Activated naive CD4-positive, alpha-beta T cell treated with anti-CD3 and anti-CD28 coated beads, Interleukin-2, amount 10 ng/mL, durations not matched to agents 7 days and 5 days (primary cell): ENCODE measurements around the gene TLK2.
"Not testable (repeated sequence)": the region's sequence is repeated elsewhere in the genome, so short reads cannot be mapped to it uniquely, and the experiment has no call there.

Experiments used
- CTCF ChIA-PET: fragments of 350-600 bp; sonication (Branson Sonifier 250); formaldehyde crosslinking; loops from one replicate; lab custom pipeline; 2021; ENCODE audit warnings: antibody characterized with exemption; lab: Charles Lee
- DNase-seq: peaks from one replicate; pipeline ENCODE4 v3.0.0-alpha.2; 2020
- H3K27ac Mint-ChIP-seq: one replicate; pipeline ENCODE4 v1.8.0; 2021; ENCODE audit warnings: mild to moderate bottlenecking, moderate library complexity, mixed read lengths
- H3K27me3 Mint-ChIP-seq: one replicate; pipeline ENCODE4 v1.8.0; 2021; ENCODE audit warnings: mild to moderate bottlenecking, mixed read lengths
- H3K36me3 Mint-ChIP-seq: one replicate; pipeline ENCODE4 v1.8.0; 2021; ENCODE audit warnings: mixed read lengths
- H3K4me1 Mint-ChIP-seq: one replicate; pipeline ENCODE4 v1.8.0; 2021; ENCODE audit warnings: mixed read lengths
- H3K4me3 Mint-ChIP-seq: one replicate; pipeline ENCODE4 v1.8.0; 2021; ENCODE audit warnings: mild to moderate bottlenecking, moderate library complexity, mixed read lengths
- H3K9me3 Mint-ChIP-seq: one replicate; pipeline ENCODE4 v1.8.0; 2021; ENCODE audit warnings: mixed read lengths

The TLK2 gene

GRCh38 chr17:62473030-62473982 lies 5.3 kb upstream of the TLK2 start:
- CTCF ChIA-PET = interaction anchor here (0.6 kb wide), 1 partner anchor 57 kb away, joined by 5 read pairs; no protein-coding TSS in a partner anchor
- H3K27ac Mint-ChIP-seq, H3K9me3 Mint-ChIP-seq, H3K27me3 Mint-ChIP-seq, DNase-seq, H3K36me3 Mint-ChIP-seq, H3K4me3 Mint-ChIP-seq: not testable (repeated sequence)
- H3K4me1 Mint-ChIP-seq = peaks cover 17% of the 10 kb centered on the region

- H3K9me3 Mint-ChIP-seq, H3K27me3 Mint-ChIP-seq, CTCF ChIA-PET, DNase-seq: not testable (repeated sequence)
- H3K36me3 Mint-ChIP-seq = peaks cover 15% of the 10 kb centered on the region
- peak overlapping the region; percentile 78 for H3K4me3 Mint-ChIP-seq
- H3K27ac Mint-ChIP-seq = peak overlapping the region; percentile 89
- peaks cover 31% of the 10 kb centered on the region for H3K4me1 Mint-ChIP-seq
These were observed 1.5 kb upstream of the TLK2 start for GRCh38 chr17:62477111-62477510.

- H3K4me1 Mint-ChIP-seq = peaks cover 35% of the 10 kb centered on the region
- H3K9me3 Mint-ChIP-seq, CTCF ChIA-PET, H3K27me3 Mint-ChIP-seq: not testable (repeated sequence)
- peak overlapping the region; percentile 78 for H3K4me3 Mint-ChIP-seq
- H3K36me3 Mint-ChIP-seq = peaks cover 19% of the 10 kb centered on the region
- DNase-seq = peak; percentile 64
- peak overlapping the region; percentile 89 for H3K27ac Mint-ChIP-seq
These were observed 762 bp upstream of the TLK2 start for GRCh38 chr17:62477718-62478408.

GRCh38 chr17:62478880-62479638 lies 434 bp downstream of the TLK2 start:
- peak overlapping the region; percentile 92 for H3K4me3 Mint-ChIP-seq
- CTCF ChIA-PET, H3K27me3 Mint-ChIP-seq, H3K9me3 Mint-ChIP-seq: not testable (repeated sequence)
- peak; percentile 61 for DNase-seq
- peaks cover 22% of the 10 kb centered on the region for H3K36me3 Mint-ChIP-seq
- H3K27ac Mint-ChIP-seq = peak overlapping the region; percentile 96
- peaks cover 40% of the 10 kb centered on the region for H3K4me1 Mint-ChIP-seq

- Mint-ChIP-seq H3K36me3 (peaks cover 22% of the 10 kb centered on the region), H3K4me1 (peaks cover 43% of the 10 kb centered on the region), H3K4me3 (peak overlapping the region; percentile 92), H3K27ac (peak overlapping the region; percentile 96)
- H3K27me3 Mint-ChIP-seq, H3K9me3 Mint-ChIP-seq, CTCF ChIA-PET: not testable (repeated sequence)
- peak; percentile 36 for DNase-seq
These were observed 1.1 kb downstream of the TLK2 start for GRCh38 chr17:62479639-62480258.

GRCh38 chr17:62482553-62482952 lies 3.9 kb downstream of the TLK2 start:
- H3K9me3 Mint-ChIP-seq, H3K4me3 Mint-ChIP-seq, DNase-seq, CTCF ChIA-PET, H3K27ac Mint-ChIP-seq, H3K27me3 Mint-ChIP-seq: not testable (repeated sequence)
- peaks cover 23% of the 10 kb centered on the region for H3K36me3 Mint-ChIP-seq
- peaks cover 46% of the 10 kb centered on the region for H3K4me1 Mint-ChIP-seq

GRCh38 chr17:62490990-62491389 lies 12.4 kb downstream of the TLK2 start:
- not testable (repeated sequence) for H3K27ac Mint-ChIP-seq
- H3K36me3 Mint-ChIP-seq = peaks cover 15% of the 10 kb centered on the region

GRCh38 chr17:62493049-62493655 lies 14.5 kb downstream of the TLK2 start:
- H3K27me3 Mint-ChIP-seq, H3K9me3 Mint-ChIP-seq, H3K4me3 Mint-ChIP-seq, CTCF ChIA-PET, H3K27ac Mint-ChIP-seq, DNase-seq: not testable (repeated sequence)
- H3K36me3 Mint-ChIP-seq = peaks cover 11% of the 10 kb centered on the region
- H3K4me1 Mint-ChIP-seq = peaks cover 10% of the 10 kb centered on the region

More at GRCh38 chr17:62490990-62491389, 12.4 kb downstream of the TLK2 start:
- H3K4me3 Mint-ChIP-seq, DNase-seq, CTCF ChIA-PET, H3K9me3 Mint-ChIP-seq, H3K27me3 Mint-ChIP-seq: not testable (repeated sequence)
- H3K4me1 Mint-ChIP-seq = peaks cover 16% of the 10 kb centered on the region

GRCh38 chr17:62494073-62494472 lies 15.4 kb downstream of the TLK2 start:
- DNase-seq, CTCF ChIA-PET, H3K9me3 Mint-ChIP-seq, H3K4me3 Mint-ChIP-seq, H3K27ac Mint-ChIP-seq, H3K4me1 Mint-ChIP-seq, H3K27me3 Mint-ChIP-seq: not testable (repeated sequence)
- H3K36me3 Mint-ChIP-seq = peaks cover 11% of the 10 kb centered on the region

- H3K4me1 Mint-ChIP-seq, DNase-seq, H3K4me3 Mint-ChIP-seq, H3K36me3 Mint-ChIP-seq, CTCF ChIA-PET, H3K27ac Mint-ChIP-seq, H3K9me3 Mint-ChIP-seq, H3K27me3 Mint-ChIP-seq: not testable (repeated sequence)
These were observed 17.7 kb downstream of the TLK2 start for GRCh38 chr17:62496344-62496743.

- H3K9me3 Mint-ChIP-seq, CTCF ChIA-PET, DNase-seq, H3K27me3 Mint-ChIP-seq, H3K4me1 Mint-ChIP-seq, H3K4me3 Mint-ChIP-seq, H3K27ac Mint-ChIP-seq, H3K36me3 Mint-ChIP-seq: not testable (repeated sequence)
These were observed 20.2 kb downstream of the TLK2 start for GRCh38 chr17:62498796-62499195.

GRCh38 chr17:62500463-62500862 lies 21.8 kb downstream of the TLK2 start:
- H3K4me1 Mint-ChIP-seq, H3K9me3 Mint-ChIP-seq, H3K4me3 Mint-ChIP-seq, H3K27ac Mint-ChIP-seq, H3K27me3 Mint-ChIP-seq, CTCF ChIA-PET, DNase-seq, H3K36me3 Mint-ChIP-seq: not testable (repeated sequence)

GRCh38 chr17:62504857-62505256 lies 26.2 kb downstream of the TLK2 start:
- H3K4me3 Mint-ChIP-seq, H3K27ac Mint-ChIP-seq, H3K9me3 Mint-ChIP-seq, DNase-seq, CTCF ChIA-PET, H3K36me3 Mint-ChIP-seq, H3K27me3 Mint-ChIP-seq: not testable (repeated sequence)
- peaks cover 11% of the 10 kb centered on the region for H3K4me1 Mint-ChIP-seq
